Epithelial cell of proximal tubule (primary cell): ENCODE measurements around the gene TEX53. TPM values are rescaled to one million over a fixed set of nuclear protein-coding genes. Genes with fewer than 3 reads are reported as not detected.

Source experiments
- DNase-seq: peaks from one replicate; pipeline ENCODE4 v3.0.0-alpha.2; 2011; ENCODE audit warnings: low read depth
- H3K4me3 ChIP-seq: 2 replicates; pipeline ENCODE4 v1.5.1; 2011; ENCODE audit warnings: low read depth, mild to moderate bottlenecking, low read length
- total RNA-seq: library from RNA; depleted of rRNA; stranded (reverse); fragments of >200 nt; gene quantifications from 2 replicates; pipeline ENCODE4 v1.2.3, GENCODE V29; 2015
- TF ChIP-seq, protein P1 (sequence below): conservative IDR thresholded peaks from 2 replicates; pipeline ENCODE4 v1.5.1; 2012; ENCODE audit warnings: low read depth, mild to moderate bottlenecking, low read length

The TEX53 gene
- total RNA-seq, 1 donor from 2014 or later: not detected

DNA sequence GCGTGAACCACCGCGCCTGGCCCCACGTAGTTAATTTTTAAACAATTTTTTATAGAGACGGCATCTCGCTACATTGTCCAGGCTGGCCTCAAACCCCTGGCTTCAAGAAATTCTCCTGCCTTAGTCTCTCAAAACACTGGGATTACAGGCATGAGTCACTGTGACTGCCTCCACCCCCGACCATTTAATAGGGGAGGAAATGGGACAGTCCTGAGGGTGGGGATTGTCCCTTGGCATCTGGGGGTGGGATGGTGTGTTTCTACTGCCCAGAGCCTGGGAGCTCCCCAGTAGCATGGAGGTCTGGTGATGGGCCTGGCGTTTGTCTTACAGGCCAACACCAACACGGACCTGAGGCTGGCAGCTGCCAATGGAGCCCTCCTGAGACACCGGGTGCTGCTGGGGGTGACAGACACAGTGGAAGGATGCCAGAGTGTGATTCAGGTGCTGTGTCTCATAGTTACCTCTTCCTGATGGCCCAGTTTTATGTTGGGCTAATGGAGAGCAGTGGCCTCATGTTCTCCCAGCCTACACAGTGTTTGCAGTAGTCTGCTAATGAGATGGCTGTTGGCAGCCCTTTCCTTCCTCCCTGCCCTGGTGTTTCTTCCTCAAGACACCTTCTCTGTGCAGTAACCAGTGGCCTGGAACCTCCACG lies 24.0 kb downstream of the TEX53 start:
- TF ChIP-seq, protein P1, sequence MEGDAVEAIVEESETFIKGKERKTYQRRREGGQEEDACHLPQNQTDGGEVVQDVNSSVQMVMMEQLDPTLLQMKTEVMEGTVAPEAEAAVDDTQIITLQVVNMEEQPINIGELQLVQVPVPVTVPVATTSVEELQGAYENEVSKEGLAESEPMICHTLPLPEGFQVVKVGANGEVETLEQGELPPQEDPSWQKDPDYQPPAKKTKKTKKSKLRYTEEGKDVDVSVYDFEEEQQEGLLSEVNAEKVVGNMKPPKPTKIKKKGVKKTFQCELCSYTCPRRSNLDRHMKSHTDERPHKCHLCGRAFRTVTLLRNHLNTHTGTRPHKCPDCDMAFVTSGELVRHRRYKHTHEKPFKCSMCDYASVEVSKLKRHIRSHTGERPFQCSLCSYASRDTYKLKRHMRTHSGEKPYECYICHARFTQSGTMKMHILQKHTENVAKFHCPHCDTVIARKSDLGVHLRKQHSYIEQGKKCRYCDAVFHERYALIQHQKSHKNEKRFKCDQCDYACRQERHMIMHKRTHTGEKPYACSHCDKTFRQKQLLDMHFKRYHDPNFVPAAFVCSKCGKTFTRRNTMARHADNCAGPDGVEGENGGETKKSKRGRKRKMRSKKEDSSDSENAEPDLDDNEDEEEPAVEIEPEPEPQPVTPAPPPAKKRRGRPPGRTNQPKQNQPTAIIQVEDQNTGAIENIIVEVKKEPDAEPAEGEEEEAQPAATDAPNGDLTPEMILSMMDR: no peak
- no peak overlapping the region for H3K4me3 ChIP-seq
- DNase-seq: no peak

DNA sequence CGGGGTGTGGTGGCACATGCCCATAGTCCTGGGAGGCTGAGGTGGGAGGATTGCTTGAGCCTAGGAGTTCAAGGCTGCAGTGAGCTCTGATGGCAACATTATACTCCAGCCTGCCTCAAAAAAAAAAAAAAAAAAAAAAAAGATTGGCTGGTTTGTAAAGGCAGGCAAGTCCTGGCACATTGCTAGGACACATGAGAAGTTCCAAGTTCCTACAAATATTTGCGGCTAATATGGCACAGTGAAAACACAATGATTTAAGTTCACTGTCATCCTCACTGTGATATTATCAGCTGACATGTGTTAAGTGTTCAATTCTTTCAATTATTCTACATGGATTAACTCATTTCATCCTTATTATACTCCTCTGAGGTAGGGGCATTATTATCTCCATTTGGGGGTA lies 26.4 kb downstream of the TEX53 start:
- TF ChIP-seq, protein P1: no peak
- DNase-seq: no peak
- H3K4me3 ChIP-seq: no peak overlapping the region

DNA sequence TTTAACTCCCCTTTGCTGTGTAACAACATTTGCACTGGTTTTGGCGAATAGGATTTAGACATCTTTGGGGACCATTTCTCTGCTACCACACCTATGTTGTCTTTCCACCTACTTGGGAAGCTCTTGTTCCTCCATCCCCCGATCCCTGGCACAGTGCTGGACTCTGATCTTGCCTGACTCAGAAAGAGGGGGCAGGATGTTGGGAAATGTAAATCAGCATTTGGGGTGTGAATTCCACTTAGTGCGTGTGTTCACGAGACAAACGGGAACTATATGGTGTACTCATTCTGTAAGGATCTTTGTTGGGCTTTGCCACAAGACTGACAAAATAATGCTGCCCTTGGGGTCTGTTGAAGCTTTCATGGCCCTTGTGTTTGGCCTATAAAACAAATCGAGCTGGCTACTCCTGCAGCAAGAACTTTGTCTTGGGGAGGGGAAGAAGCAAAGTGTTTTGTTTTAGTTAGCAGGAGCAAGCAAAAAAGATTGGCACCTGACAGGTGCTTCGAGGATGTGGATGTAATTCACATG lies 28.0 kb downstream of the TEX53 start:
- H3K4me3 ChIP-seq: no peak overlapping the region
- TF ChIP-seq, protein P1: no peak
- DNase-seq: no peak

DNA sequence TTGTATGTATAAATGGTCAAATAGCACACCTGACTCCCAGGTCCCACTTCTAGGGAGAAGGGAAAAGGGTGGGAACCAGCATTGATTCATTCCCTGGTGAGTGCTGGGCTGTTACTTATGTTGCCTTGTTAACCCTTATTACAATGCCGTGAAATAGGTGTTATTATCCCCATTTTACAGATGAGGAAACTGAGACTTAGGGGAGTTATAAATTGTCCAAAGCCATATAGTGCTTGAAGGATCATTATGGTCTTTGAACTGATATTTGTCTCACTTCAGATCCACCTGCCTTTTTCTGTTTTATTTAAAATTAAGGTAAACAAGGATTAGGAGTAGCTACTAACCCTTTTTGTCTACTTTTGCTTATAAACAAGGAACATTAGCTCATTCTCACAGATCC lies 30.1 kb downstream of the TEX53 start:
- DNase-seq: no peak
- no peak overlapping the region for H3K4me3 ChIP-seq

DNA sequence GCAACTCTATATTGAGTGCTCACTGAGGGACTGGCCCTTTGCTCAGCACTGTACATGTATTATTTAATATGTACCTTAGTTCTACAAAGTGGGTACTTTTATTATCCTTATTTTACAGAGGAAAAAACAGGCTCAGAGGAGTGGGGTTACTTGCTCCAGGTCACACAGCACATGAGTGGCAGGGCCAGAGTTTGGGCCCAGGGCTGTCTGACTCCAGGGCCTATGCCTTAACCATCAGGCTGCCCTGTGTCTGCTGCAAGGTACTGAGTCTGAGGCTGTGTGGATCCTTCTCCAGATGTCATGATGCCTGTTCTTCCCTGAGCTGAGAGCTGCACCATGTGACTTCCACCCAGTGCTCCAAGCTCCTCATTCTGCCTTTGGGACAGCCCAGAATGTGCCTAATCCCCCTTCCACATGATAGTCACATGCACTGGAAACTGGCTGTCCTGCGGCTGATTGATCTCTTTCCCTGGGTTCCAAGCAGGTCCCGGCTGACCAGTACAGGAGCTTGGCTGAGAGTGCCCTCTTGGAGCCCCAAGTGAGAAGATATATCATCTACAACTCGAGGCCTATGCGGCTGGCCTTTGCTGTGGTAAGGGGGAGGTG lies 31.1 kb downstream of the TEX53 start:
- DNase-seq: no peak
- no peak overlapping the region for H3K4me3 ChIP-seq
- TF ChIP-seq, protein P1: no peak

More for the DNA sequence above, 30.1 kb downstream of the TEX53 start:
- TF ChIP-seq, protein P1: no peak

DNA sequence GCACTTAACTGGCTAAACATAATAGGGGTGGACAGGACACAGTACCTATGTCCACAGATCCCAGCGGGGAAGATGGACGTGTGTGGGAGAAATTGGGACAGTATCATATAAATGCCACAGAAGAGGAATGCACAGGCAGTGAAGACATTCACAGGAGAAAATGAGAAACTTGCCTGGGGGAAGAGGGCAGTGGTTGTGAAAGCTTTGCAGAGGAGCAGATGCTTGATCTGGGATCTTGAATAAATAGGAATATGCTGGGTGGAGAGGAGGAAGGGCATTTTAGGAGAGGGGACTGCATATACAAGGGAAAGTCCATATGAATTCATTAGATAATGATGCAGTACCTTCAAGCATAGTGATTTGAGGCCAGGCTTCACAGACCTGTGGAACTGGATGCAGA lies 32.9 kb downstream of the TEX53 start:
- no peak overlapping the region for H3K4me3 ChIP-seq
- TF ChIP-seq, protein P1: no peak
- no peak for DNase-seq
